Vagina (tissue), 2 donors: ENCODE results near the gene LPGAT1. TPM values are rescaled to one million over a fixed set of nuclear protein-coding genes. Genes with fewer than 3 reads are reported as not detected.
"Not testable (repeated sequence)": the region's sequence is repeated elsewhere in the genome, so short reads cannot be mapped to it uniquely, and the experiment has no call there.

ENCODE experiments used
- DNase-seq, 2 donors: peaks; one replicate each; pipeline ENCODE4 v3.0.0-alpha.2; 2017; ENCODE audit errors: extremely low spot score in 2 of 2
- H3K27ac ChIP-seq: fragments of 200-600 bp; sonication (generic); one replicate; pipeline ENCODE4 v1.5.1; 2019
- H3K27me3 ChIP-seq: fragments of 200-600 bp; sonication (generic); one replicate; pipeline ENCODE4 v1.5.1; 2019
- H3K36me3 ChIP-seq, 2 donors: fragments of 200-600 bp; sonication (generic); one replicate each; pipeline ENCODE4 v1.5.1; 2017 to 2019
- H3K4me1 ChIP-seq: fragments of 200-600 bp; sonication (generic); one replicate; pipeline ENCODE4 v1.5.1; 2019
- H3K4me3 ChIP-seq, 2 donors: fragments of 200-600 bp; sonication (generic); 1 replicate in 1 of 2; 2 replicates in 1 of 2; pipeline ENCODE4 v1.5.1; 2016 to 2019
- H3K9me3 ChIP-seq: fragments of 200-600 bp; sonication (generic); one replicate; pipeline ENCODE4 v1.5.1; 2019
- POLR2A ChIP-seq, 2 donors: fragments of 450-650 bp; IDR thresholded peaks; one replicate each; pipeline ENCODE4 v1.6.1; 2017; ENCODE audit warnings: antibody characterized with exemption in 2 of 2, mild to moderate bottlenecking in 2 of 2, moderate library complexity in 2 of 2
- POLR2AphosphoS5 ChIP-seq, 2 donors: sonication (generic); formaldehyde crosslinking; IDR thresholded peaks; one replicate each; pipeline ENCODE4 v1.9.0; 2017; ENCODE audit warnings: antibody characterized with exemption in 2 of 2, mild to moderate bottlenecking in 2 of 2, low read depth in 1 of 2; ENCODE audit not compliant: insufficient read depth in 1 of 2
- intact Hi-C: fragments of 100-400 bp; cut with DNase I; formaldehyde crosslinking; loops from one replicate; pipeline ENCODE4 v1.15.1; 2023
- small RNA-seq: library from RNA; depleted of rRNA; stranded (forward); fragments of <200 nt; gene quantifications from one replicate; pipeline ENCODE3, GENCODE V24; 2016
- total RNA-seq: library from RNA; depleted of rRNA; stranded (reverse); fragments of >200 nt; gene quantifications from one replicate; pipeline ENCODE4 v1.2.3, GENCODE V29; 2016
- TF ChIP-seq, protein P1 (sequence below), 3 experiments: fragments of 450-650 bp in 2 of 3; fragments of 200-600 bp in 1 of 3; sonication (generic) in 1 of 3; IDR thresholded peaks; one replicate each; pipeline ENCODE4 v1.5.1; 2017 to 2019; ENCODE audit warnings: antibody characterized with exemption in 3 of 3, mild to moderate bottlenecking in 2 of 3, moderate library complexity in 2 of 3

Gene LPGAT1
- total RNA-seq, 1 donor from 2014 or later, result 63.8 TPM

DNA sequence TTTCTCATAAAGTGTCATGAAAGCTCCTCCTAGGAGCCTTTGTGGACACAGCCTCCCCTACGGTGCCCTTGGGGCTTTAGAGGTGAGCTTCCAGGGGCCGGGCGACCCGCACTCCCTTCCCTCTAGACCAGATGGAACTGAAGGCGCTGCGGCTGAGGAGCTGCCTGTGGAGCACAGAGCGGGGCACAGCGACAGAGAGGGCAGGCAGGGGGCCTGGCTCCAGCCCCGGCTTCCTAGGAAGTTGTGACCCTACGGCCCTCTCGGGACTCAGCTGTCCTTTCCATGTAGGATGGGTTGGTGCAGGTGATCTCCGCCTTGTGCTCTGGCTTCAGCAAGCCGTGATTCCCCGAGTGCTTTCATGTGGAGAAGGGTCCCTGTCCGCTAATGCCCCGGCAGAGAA is 131.5 kb downstream of the LPGAT1 start:
- Histone ChIP-seq H3K27ac (no peak overlapping the region), H3K9me3 (no peaks in the 10 kb centered on the region), H3K27me3 (no peaks in the 10 kb centered on the region), H3K36me3 (no peaks in the 10 kb centered on the region), H3K4me3 (no peak overlapping the region), H3K4me1 (peaks cover 11% of the 10 kb centered on the region)
- intact Hi-C loops, result no loop called here
- DNase-seq, result no peak
- TF ChIP-seq, protein P1, sequence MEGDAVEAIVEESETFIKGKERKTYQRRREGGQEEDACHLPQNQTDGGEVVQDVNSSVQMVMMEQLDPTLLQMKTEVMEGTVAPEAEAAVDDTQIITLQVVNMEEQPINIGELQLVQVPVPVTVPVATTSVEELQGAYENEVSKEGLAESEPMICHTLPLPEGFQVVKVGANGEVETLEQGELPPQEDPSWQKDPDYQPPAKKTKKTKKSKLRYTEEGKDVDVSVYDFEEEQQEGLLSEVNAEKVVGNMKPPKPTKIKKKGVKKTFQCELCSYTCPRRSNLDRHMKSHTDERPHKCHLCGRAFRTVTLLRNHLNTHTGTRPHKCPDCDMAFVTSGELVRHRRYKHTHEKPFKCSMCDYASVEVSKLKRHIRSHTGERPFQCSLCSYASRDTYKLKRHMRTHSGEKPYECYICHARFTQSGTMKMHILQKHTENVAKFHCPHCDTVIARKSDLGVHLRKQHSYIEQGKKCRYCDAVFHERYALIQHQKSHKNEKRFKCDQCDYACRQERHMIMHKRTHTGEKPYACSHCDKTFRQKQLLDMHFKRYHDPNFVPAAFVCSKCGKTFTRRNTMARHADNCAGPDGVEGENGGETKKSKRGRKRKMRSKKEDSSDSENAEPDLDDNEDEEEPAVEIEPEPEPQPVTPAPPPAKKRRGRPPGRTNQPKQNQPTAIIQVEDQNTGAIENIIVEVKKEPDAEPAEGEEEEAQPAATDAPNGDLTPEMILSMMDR (IDR thresholded peaks at IDR 0.05), result no peak

DNA sequence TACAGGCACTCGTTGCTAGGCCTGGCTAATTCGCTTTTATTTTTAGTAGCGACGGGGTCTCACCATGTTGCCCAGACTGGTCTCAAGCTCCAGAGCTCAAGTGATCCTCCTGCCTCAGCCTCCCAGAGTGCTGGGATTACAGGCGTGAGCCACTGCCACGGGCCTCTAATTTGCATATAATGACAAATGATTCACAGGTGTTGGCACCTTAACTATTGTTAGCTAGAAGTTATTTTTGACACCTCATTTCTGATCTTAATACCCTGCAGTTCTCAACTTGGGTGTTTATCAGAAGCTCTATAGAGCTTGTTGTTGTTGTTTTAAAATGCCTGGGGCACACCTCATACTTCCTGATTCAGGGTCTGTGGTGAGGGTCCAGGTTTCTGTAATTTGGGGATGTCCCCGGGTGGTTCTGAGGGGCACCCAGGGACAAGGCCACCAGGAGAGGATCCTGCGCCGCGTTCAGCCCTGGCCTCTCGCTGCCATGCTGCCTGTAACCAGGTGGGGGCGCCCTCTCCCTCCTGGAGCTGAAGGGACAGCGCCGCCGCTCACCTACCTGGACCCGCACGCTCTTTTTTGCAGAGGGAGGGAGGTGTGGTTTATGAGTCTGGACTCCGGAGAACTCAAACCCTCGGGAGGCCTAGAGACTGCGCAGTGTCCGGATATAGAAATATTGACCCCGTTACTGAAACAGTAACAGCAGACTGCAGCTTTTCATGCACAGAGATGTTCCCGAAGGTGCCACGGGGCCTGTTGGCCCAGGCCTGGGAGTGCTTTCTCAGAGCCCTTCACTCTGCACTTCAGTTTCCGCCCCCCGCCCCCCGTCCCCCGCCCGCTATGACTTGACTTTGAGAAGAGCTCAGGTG is 132.2 kb downstream of the LPGAT1 start:
- H3K27ac ChIP-seq, result no peak overlapping the region
- no peak overlapping the region for H3K4me3 ChIP-seq
- H3K9me3 ChIP-seq, result no peaks in the 10 kb centered on the region
- H3K27me3 ChIP-seq, result no peaks in the 10 kb centered on the region
- DNase-seq, result peak in 1 of 2 donors; percentile 83
- no peaks in the 10 kb centered on the region for H3K36me3 ChIP-seq
- intact Hi-C loops, result no loop called here
- peaks cover 11% of the 10 kb centered on the region for H3K4me1 ChIP-seq
- TF ChIP-seq, protein P1 (IDR thresholded peaks at IDR 0.05), result peak; percentile 59 to 72 (median 69)
- TF ChIP-seq POLR2AphosphoS5 (IDR thresholded peaks at IDR 0.05; ENCODE audit: insufficient read depth in 1 of 2, low read depth in 1 of 2) (no peak), POLR2A (IDR thresholded peaks at IDR 0.05) (no peak)

DNA sequence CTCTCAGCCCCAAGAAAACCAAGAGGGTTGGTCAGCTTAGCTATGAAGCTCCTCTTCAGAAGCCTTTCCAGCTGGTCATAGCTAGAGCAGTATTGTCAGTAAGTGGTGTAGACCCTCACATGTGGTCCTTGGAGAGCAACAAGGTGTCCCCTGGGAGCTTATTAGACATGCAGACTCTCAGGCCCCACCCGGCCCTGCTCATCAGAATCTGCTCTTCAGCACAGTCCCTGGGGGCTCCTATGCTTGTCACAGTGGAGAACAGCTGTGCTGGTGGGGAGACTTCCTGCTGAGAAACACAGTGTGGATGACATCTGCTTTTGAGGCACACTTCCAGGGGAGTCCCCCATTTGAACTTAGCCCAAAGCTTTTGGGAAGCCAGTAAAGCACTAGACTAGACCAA is 133.2 kb downstream of the LPGAT1 start:
- Histone ChIP-seq H3K36me3 (no peaks in the 10 kb centered on the region), H3K27ac (no peak overlapping the region), H3K9me3 (no peaks in the 10 kb centered on the region), H3K4me3 (no peak overlapping the region), H3K27me3 (no peaks in the 10 kb centered on the region), H3K4me1 (peaks cover 11% of the 10 kb centered on the region)
- no peak for TF ChIP-seq POLR2AphosphoS5 (IDR thresholded peaks at IDR 0.05; ENCODE audit: insufficient read depth in 1 of 2, low read depth in 1 of 2)
- TF ChIP-seq, protein P1 (IDR thresholded peaks at IDR 0.05), result no peak
- no peak for TF ChIP-seq POLR2A (IDR thresholded peaks at IDR 0.05)
- DNase-seq, result no peak
- intact Hi-C loops, result no loop called here

DNA sequence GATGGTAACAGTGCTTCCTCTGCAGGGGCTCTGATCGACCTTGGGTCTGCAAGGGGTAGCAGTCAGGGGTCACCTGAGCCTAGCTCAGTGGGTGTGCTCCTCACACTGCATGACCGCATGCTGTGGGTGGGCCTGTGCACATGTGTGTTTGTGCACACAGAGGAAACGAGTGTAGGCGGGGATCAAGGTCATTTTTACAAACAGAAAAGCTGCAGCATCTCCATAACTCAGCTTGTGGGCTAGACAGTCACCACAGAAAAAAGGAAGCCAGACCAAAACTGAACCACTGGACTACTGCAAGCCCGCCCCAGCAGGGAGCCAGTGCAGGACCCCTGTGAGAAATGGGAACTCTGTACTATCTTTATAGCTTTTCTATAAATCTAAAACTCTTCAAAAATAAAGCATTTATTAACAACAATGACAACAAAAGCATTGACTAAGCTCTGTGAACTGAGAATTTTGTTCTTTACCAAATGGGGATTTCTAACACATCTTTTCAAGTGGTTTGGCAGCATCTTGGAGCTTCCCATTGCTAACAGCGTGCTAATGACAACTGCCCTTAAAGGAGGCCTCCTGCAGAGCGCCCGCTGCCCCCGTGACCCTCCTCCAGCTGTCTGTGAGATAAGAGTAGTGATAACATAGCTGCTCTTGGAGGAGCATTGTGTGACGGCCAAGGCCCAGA is 135.3 kb downstream of the LPGAT1 start:
- Histone ChIP-seq H3K27me3 (no peaks in the 10 kb centered on the region), H3K36me3 (no peaks in the 10 kb centered on the region), H3K4me3 (no peak overlapping the region), H3K9me3 (no peaks in the 10 kb centered on the region), H3K4me1 (peaks cover 11% of the 10 kb centered on the region), H3K27ac (no peak overlapping the region)
- TF ChIP-seq, protein P1 (IDR thresholded peaks at IDR 0.05), result no peak
- TF ChIP-seq POLR2A (IDR thresholded peaks at IDR 0.05) (no peak), POLR2AphosphoS5 (IDR thresholded peaks at IDR 0.05; ENCODE audit: insufficient read depth in 1 of 2, low read depth in 1 of 2) (no peak)
- no peak for DNase-seq
- intact Hi-C loops, result no loop called here

DNA sequence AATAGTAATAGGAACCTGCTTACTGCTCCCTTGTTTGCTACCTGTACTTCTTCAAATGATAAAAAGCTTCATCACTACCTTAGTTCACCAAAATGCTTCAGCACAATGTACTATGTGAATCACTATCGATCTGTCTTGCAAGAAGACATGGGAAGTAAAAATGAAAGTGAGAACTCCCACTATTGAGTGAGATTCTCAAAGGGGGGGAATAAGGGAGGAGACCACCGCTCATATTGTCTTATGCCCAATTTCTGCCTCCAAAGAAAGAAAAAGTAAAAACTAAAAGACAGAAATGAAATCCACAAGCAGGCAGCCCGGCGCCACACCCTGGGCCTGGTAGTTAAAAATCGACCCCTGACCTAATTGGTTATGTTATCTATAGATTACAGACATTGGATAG is 136.7 kb downstream of the LPGAT1 start:
- intact Hi-C loops, DNase-seq, H3K9me3 ChIP-seq, H3K27ac ChIP-seq, H3K36me3 ChIP-seq, H3K27me3 ChIP-seq, H3K4me1 ChIP-seq, H3K4me3 ChIP-seq: not testable (repeated sequence)

Small RNA genes lying within 50 kb of the gene (small RNA-seq; reads per million reads assigned to genes)
- gene RF00019, result not detected
- gene RN7SL344P, result not detected

Other genes starting within 250 kb of the LPGAT1 start
- gene NEK2, start 155.1 kb downstream of the LPGAT1 start, total RNA-seq, result 1.7 TPM
- gene INTS7, start 204.8 kb upstream of the LPGAT1 start, total RNA-seq, result 10.8 TPM
- gene DTL, start 205.0 kb upstream of the LPGAT1 start, total RNA-seq, result 7.4 TPM